ENCODE data around the gene VPS13D.
"Not testable (repeated sequence)": the region's sequence is repeated elsewhere in the genome, so short reads cannot be mapped to it uniquely, and the experiment has no call there.

Gene VPS13D

GRCh38 chr1:12529640-12530174 is 299.9 kb downstream of the VPS13D start:
- no peak for DNase-seq

DNA sequence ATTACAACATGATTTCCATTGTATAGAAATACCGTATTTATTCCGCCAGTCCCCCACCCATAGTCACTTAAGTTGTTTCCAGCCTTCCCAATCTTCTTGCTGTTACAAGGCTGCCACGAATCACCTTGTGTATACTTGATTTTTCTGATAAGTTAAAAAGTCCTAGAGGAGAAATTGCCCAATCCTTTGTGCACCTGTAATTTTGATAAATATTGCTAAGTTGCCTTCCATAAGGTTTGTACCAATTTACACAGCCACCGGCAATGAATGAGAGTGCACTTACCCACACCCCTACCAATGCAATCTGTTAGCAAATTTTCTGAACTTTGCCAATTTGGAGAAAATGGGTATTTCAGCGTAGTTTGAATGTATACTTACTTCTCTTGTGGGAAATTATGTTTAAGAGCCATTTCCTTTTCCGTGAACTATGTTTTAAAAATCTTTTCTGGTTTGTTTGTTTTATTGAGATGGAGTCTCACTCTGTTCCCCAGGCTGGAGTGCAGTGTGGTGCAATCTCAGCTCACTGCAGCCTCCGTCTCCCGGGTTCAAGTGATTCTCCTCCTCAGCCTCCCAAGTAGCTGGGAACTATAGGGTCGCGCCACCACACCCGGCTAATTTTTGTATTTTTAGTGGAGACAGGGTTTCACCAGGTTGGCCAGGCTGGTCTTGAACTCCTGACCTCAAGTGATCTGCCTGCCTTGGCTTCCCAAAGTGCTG is 300.8 kb downstream of the VPS13D start:
- no peak for DNase-seq

DNA sequence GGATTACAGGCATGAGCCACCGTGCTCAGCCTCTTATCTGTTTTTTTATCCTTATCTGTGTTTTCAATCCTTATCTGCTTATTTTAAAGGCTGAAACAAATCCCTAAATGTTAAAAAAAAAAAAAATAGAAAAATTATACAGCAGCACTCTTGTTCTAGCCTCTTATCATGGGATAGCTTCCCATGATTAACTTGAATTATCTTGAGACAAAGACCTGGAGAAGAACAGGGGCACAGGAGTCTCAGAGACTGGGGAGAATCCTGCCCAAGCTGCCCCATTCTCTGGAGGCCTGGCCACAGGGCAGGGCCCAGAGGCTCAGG is 301.3 kb downstream of the VPS13D start:
- DNase-seq, result no peak

DNA sequence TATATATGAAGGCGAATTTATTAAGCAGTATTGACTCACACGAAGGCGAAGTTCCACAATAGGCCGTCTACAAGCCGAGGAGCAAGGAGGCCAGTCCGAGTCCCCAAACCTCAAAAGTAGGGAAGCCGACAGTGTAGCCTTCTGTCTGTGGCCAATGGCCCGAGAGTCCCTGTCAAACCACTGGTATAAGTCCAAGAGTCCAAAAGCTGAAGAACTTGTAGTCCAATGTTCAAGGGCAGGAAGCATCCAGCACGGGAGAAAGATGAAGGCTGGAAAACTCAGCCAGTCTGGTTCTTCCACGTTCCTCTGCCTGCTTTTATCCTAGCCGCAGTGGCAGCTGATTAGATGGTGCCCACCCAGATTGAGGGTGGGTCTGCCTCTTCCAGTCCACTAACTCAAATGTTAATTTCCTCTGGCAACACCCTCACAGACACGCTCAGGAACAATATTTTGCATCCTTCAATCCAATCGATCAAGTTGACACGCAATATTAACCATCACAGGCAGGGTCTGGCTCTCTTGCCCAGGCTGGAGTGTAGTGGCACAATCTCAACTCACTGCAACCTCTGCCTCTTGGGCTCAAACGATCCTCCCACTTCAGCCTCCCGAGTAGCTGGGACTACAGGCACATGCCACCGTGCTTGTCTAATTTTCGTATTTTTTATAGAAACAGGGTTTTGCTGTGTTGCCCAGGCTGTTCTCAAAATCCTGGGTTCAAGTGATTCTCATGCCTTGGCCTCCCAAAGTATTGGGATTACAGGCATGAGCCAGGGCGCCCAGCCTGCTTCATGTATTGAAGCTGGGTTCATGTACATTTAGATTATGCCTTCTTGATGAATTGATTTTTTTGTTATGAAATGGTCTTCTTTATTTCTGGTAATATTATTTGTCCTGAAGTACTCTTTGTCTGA is 302.8 kb downstream of the VPS13D start:
- no peak for DNase-seq

GRCh38 chr1:12536023-12536639 is 306.3 kb downstream of the VPS13D start:
- DNase-seq, result no peak

GRCh38 chr1:12537294-12537693 is 307.5 kb downstream of the VPS13D start:
- no peak for DNase-seq

- no peak for DNase-seq
Measured at GRCh38 chr1:12537906-12538461, 308.2 kb downstream of the VPS13D start.

DNA sequence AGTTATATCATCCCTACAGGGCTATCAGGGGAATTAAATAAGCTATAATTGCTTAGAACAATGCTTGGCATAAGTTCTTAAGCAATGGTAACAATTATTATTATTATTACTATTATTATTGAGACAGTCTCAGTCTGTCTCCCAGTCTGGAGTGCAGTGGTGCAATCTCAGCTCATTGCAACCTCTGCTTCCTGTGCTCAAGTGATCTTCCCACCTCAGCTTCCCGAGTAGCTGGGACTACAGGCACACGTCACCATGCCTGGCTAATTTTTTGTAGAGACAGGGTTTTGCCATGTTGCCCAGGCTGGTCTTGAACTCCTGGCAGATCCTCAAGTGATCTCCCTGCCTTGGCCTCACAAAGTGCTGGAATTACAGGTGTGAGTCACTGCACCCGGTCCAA is 308.7 kb downstream of the VPS13D start:
- not testable (repeated sequence) for DNase-seq

GRCh38 chr1:12539320-12539704 is 309.5 kb downstream of the VPS13D start:
- no peak for DNase-seq

- DNase-seq, result no peak
Measured at GRCh38 chr1:12539705-12540579, 310.1 kb downstream of the VPS13D start.

- no peak for DNase-seq
Measured at GRCh38 chr1:12540580-12541273, 310.9 kb downstream of the VPS13D start.

GRCh38 chr1:12541274-12542137 is 311.7 kb downstream of the VPS13D start:
- DNase-seq, result no peak

DNA sequence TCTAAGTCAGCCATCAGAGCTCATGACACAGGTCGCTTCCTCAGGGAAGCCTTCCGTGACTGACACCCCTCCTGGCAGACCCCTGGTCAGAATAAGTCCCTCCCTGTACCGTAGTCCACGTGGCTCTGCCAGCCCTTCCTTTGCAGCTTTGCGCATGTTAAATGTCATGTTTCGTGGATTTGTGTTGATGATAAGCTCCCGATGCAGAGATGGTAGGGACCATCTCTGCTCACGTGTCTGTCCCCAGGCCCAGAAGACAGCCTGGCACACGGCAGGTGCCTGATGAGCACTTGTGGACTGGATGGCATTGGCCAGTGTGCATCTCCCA is 312.3 kb downstream of the VPS13D start:
- DNase-seq, result no peak

DNA sequence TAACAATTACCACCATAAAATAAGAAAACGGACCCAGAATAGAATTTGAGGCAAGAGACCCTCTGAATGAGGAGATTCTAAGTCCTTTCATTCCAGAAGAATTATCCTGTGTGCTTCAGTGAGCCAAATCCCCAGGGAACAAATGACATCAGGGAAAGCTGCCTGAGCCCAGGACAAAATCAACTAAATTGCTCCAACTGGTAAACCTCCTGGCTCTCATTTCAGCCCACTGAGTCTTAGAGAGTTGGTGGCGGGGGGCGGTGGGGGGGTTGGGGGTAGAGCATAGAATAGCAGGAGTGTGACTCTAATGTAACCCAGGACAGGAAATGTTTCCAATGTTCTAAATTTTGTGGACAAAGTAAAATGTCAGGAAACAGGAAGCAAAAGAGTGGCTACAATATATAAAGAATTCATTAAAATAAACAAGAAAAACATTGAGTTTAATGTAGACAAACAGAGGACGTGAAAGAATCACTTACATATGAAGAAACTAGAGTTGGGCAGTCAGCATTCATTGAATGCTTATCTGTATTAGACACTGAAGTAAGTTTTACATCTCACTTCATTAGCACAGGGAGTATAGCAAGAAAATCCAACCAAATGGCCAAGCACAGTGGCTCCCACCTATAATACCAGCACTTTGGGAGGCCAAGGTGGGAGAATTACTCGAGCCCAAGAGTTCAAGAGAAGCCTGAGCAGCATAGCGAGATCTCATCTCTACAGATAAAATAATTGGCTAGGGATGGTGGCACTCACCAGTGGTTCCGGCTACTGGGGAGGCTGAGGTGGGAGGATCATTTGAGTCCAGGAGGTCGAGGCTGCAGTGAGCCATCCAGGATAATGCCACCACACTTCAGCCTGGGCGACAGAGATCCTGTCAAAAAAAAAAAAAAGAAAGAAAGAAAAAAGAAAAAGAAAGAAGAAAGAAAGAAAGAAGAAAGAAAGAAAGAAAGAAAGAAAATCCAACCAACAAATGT is 313.1 kb downstream of the VPS13D start:
- DNase-seq, result no peak

- no peak for DNase-seq
Measured at GRCh38 chr1:12543740-12544154, 313.9 kb downstream of the VPS13D start.

DNA sequence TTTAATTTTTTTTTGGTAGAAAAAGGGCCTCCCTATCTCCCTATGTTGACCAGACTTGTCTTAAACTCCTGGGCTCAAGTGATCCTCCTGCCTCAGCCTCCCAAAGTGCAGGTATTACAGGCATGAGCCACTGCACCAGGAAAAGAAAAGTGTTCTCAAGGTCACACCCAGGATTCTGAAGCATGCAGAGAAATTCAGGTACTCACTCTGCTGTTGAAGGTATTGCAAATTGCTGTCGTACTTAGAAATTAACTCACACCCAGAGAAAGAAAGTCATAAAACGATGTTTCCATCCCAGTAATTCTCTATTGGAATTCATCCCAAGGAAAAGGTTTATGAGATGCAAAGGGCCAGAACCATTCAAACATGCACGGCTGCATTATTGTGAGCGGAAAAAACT is 314.5 kb downstream of the VPS13D start:
- DNase-seq, result peak; percentile 5

DNA sequence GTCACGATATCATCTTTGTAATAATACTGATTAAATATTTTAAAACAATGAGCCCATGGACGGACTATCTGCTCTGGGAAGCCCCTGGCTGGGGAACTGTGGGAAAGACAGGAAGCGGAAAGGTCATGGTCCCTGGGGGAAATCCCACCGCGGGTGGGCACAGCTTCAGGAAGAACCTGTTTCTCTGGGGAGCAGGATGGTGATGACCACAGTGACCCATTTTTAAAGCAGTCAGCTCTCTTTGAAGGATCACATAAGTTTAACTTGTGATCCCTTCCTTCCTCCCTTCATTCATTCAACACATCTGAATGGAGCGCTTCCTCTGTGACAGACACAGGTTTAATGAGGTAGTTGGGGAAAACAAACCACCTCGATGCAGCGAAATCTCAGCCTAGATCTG is 315.2 kb downstream of the VPS13D start:
- peak; percentile 8 for DNase-seq

DNA sequence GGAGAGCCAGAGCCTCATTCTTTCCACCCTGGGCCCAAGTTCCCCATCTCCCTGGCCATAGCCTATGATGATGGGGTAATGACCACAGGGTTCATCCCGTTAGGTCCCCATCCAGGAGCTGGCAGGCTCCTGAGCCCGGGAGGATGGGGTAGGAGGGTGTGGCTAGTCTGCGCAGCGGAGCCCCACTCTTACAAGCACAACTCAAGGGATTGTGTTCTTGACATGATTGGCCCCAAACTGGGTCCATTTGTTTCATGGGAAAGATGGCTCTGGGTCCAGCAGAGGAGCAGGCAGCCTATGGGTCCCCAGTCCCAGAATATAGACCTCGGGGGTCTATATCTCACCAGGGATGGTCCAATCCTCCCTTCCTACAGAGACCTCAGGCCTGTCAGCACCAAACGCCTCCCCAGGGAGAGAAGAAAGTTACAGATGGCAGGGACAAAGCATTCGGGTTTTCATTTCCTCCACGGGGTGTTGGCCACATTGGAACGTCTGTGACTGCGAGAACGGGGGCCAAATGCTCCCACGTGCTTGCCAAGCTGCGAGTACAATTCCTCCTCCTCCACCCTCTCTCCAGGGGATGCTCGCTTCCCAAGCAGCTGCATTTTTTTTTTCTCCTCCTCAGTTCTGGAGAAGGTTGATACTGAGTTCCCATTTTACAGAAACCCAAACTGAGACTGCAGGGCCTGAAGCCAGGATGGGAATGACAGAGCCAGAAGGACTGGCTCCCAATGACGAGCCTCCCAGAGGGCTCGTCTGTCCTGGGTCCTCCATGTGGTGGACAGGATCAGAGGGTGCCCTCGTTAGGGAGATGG is 317.1 kb downstream of the VPS13D start:
- peak; percentile 1 for DNase-seq

All from activated CD8-positive, alpha-beta memory T cell treated with anti-CD3 and anti-CD28 coated beads, Interleukin-2, amount 50 U/mL, for 4 hours (primary cell).